Glutamatergic neuron (in vitro differentiated cells): ENCODE results near the gene TIMP2. TPM values are rescaled to one million over a fixed set of nuclear protein-coding genes. Genes with fewer than 3 reads are reported as not detected.
"Not testable (repeated sequence)": the region's sequence is repeated elsewhere in the genome, so short reads cannot be mapped to it uniquely, and the experiment has no call there.

Source experiments
- DNase-seq: peaks from one replicate; pipeline ENCODE4 v3.0.0; 2022
- H3K27ac Mint-ChIP-seq: one replicate; pipeline ENCODE4 v1.8.0; 2020; ENCODE audit warnings: mild to moderate bottlenecking, mixed read lengths, inconsistent platforms; ENCODE audit not compliant: unreplicated experiment
- H3K27me3 Mint-ChIP-seq: one replicate; pipeline ENCODE4 v1.8.0; 2020; ENCODE audit warnings: mild to moderate bottlenecking, moderate library complexity, mixed read lengths, inconsistent platforms; ENCODE audit not compliant: unreplicated experiment
- H3K36me3 Mint-ChIP-seq: one replicate; pipeline ENCODE4 v1.8.0; 2020; ENCODE audit warnings: mild to moderate bottlenecking, mixed read lengths, inconsistent platforms; ENCODE audit not compliant: unreplicated experiment
- H3K4me1 Mint-ChIP-seq: one replicate; pipeline ENCODE4 v1.8.0; 2020; ENCODE audit warnings: mild to moderate bottlenecking, low read depth, mixed read lengths, inconsistent platforms; ENCODE audit not compliant: unreplicated experiment
- H3K4me3 Mint-ChIP-seq: one replicate; pipeline ENCODE4 v1.8.0; 2020; ENCODE audit warnings: mild to moderate bottlenecking, mixed read lengths, inconsistent platforms; ENCODE audit not compliant: unreplicated experiment
- H3K9me3 Mint-ChIP-seq: one replicate; pipeline ENCODE4 v1.8.0; 2020; ENCODE audit warnings: mild to moderate bottlenecking, moderate library complexity, mixed read lengths, inconsistent platforms; ENCODE audit not compliant: unreplicated experiment
- CTCF ChIP-seq: fragments of 200-600 bp; sonication (generic); IDR thresholded peaks from one replicate; pipeline ENCODE4 v1.5.0; 2021; ENCODE audit not compliant: partially characterized antibody, unreplicated experiment
- total RNA-seq: library from RNA; stranded (reverse); fragmentation: NEBNext Ultra II Directional; extraction: Animal tissue kit (Norgen Biotek cat#: 25700); gene quantifications from one replicate; pipeline ENCODE4 v1.2.1, GENCODE V29; 2021; ENCODE audit not compliant: unreplicated experiment

Gene TIMP2
- total RNA-seq, 1 donor from 2014 or later: 121 TPM

- Mint-ChIP-seq H3K36me3 (peaks cover 4% of the 10 kb centered on the region), H3K4me3 (no peak overlapping the region), H3K27ac (no peak overlapping the region), H3K9me3 (peaks cover 12% of the 10 kb centered on the region), H3K4me1 (peaks cover 44% of the 10 kb centered on the region), H3K27me3 (peaks cover 13% of the 10 kb centered on the region)
- no peak for DNase-seq
- no peak for TF ChIP-seq CTCF
Measured at GRCh38 chr17:78878871-78879527, 46.2 kb downstream of the TIMP2 start.

DNA sequence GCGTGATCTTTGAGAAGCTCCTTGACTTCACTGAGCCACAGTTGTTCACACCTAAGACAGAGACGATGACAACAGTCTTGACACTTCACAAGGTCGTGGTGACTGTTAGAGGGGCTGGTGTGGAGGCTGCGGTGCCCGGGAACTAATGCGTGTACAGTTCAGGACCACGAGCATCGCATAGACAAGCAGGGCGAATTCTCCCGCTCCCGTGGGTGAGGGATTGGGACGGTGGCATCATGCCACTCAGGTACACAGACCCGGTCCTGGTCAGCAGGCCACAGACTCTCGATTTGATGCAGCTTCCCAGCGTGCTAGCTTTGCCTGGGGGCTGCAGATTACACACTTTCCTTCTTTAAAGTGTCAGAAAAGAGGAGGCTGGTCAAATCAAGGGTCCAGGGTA, 46.9 kb downstream of the TIMP2 start:
- no peak for DNase-seq
- H3K4me3 Mint-ChIP-seq: no peak overlapping the region
- peaks cover 45% of the 10 kb centered on the region for H3K4me1 Mint-ChIP-seq
- peaks cover 11% of the 10 kb centered on the region for H3K36me3 Mint-ChIP-seq
- TF ChIP-seq CTCF: no peak
- peaks cover 13% of the 10 kb centered on the region for H3K27me3 Mint-ChIP-seq
- H3K27ac Mint-ChIP-seq: no peak overlapping the region
- peaks cover 12% of the 10 kb centered on the region for H3K9me3 Mint-ChIP-seq

- H3K4me3 Mint-ChIP-seq, DNase-seq: not testable (repeated sequence)
- peaks cover 37% of the 10 kb centered on the region for H3K4me1 Mint-ChIP-seq
- peaks cover 11% of the 10 kb centered on the region for H3K36me3 Mint-ChIP-seq
- H3K9me3 Mint-ChIP-seq: peaks cover 12% of the 10 kb centered on the region
- H3K27ac Mint-ChIP-seq: peak overlapping the region; percentile 31
- peaks cover 11% of the 10 kb centered on the region for H3K27me3 Mint-ChIP-seq
Measured at GRCh38 chr17:78876954-78877517, 48.2 kb downstream of the TIMP2 start.

DNA sequence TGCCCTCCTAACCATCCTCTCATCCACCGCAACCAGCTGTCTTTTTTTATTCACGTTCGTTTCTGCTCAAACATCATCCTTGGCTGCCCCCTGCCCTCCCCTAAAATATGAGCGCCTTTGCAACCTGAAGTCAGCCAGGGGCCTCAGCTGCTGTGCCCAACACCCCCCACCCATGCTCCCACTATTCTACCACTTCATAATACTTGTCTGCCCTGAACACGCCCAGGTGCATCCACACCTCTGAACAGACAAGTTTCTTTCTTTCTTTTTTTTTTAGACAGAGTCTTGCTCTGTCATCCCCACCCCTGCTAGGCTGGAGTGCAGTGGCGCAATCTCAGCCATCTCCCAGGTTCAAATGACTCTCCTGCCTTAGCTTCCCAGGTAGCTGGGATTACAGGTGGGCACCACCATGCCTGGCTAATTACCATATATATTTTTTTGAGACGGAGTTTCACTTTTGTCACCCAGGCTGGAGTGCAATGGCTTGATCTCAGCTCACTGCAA, 49.0 kb downstream of the TIMP2 start:
- DNase-seq: no peak
- no peak for TF ChIP-seq CTCF
- Mint-ChIP-seq H3K4me1 (peaks cover 35% of the 10 kb centered on the region), H3K9me3 (peaks cover 12% of the 10 kb centered on the region), H3K36me3 (peaks cover 11% of the 10 kb centered on the region), H3K27ac (peak overlapping the region; percentile 91), H3K27me3 (peaks cover 11% of the 10 kb centered on the region), H3K4me3 (peak overlapping the region; percentile 50)

GRCh38 chr17:78875363-78876093, 49.7 kb downstream of the TIMP2 start:
- Mint-ChIP-seq H3K4me1 (peaks cover 35% of the 10 kb centered on the region), H3K27me3 (peaks cover 11% of the 10 kb centered on the region)
- DNase-seq: no peak

More at GRCh38 chr17:78875363-78876093, 49.7 kb downstream of the TIMP2 start:
- no peak for TF ChIP-seq CTCF
- Mint-ChIP-seq H3K9me3 (peaks cover 12% of the 10 kb centered on the region), H3K36me3 (peaks cover 11% of the 10 kb centered on the region), H3K4me3 (peak overlapping the region; percentile 50), H3K27ac (peak overlapping the region; percentile 91)
